H9 (cell line): ENCODE measurements around the gene CFAP73. TPM values are rescaled to one million over a fixed set of nuclear protein-coding genes. Genes with fewer than 3 reads are reported as not detected.

ENCODE experiments used
- DNase-seq: peaks from one replicate; pipeline ENCODE4 v3.0.0-alpha.2; 2017
- H2AFZ ChIP-seq: one replicate; pipeline ENCODE4 v1.6.1; 2013; ENCODE audit warnings: mild to moderate bottlenecking, low read length, control low read depth, moderate library complexity
- H2AK5ac ChIP-seq: 2 replicates; pipeline ENCODE4 v1.6.1; 2013; ENCODE audit warnings: low read length, control low read depth, mixed read lengths; ENCODE audit not compliant: insufficient read length
- H2BK120ac ChIP-seq: one replicate; pipeline ENCODE4 v1.6.1; 2013; ENCODE audit warnings: low read depth, mild to moderate bottlenecking, low read length, control low read depth, inconsistent platforms; ENCODE audit not compliant: poor library complexity, severe bottlenecking
- H2BK12ac ChIP-seq: 2 replicates; pipeline ENCODE4 v1.6.1; 2013; ENCODE audit warnings: low read length, control low read depth, mixed read lengths, low read depth; ENCODE audit not compliant: insufficient read length
- H2BK15ac ChIP-seq: 2 replicates; pipeline ENCODE4 v1.6.1; 2013; ENCODE audit warnings: low read depth, low read length, control low read depth
- H2BK20ac ChIP-seq: one replicate; pipeline ENCODE4 v1.6.1; 2013; ENCODE audit warnings: low read depth, mild to moderate bottlenecking, low read length, control low read depth, inconsistent platforms; ENCODE audit not compliant: poor library complexity, severe bottlenecking
- H2BK5ac ChIP-seq: 2 replicates; pipeline ENCODE4 v1.6.1; 2013; ENCODE audit warnings: low read length, control low read depth, mixed read lengths; ENCODE audit not compliant: insufficient read length
- H3K14ac ChIP-seq: 2 replicates; pipeline ENCODE4 v1.6.1; 2013; ENCODE audit warnings: low read length, control low read depth; ENCODE audit not compliant: insufficient read depth
- H3K18ac ChIP-seq: 2 replicates; pipeline ENCODE4 v1.6.1; 2013; ENCODE audit warnings: low read depth, mild to moderate bottlenecking, mixed read lengths, low read length, control low read depth; ENCODE audit not compliant: insufficient read length
- H3K23ac ChIP-seq: 2 replicates; pipeline ENCODE4 v1.6.1; 2013; ENCODE audit warnings: low read length, control low read depth, mixed read lengths, low read depth; ENCODE audit not compliant: insufficient read length
- H3K23me2 ChIP-seq: 2 replicates; pipeline ENCODE4 v1.6.1; 2013; ENCODE audit warnings: low read depth, mild to moderate bottlenecking, mixed read lengths, low read length, control low read depth; ENCODE audit not compliant: insufficient read length, poor library complexity, severe bottlenecking
- H3K27ac ChIP-seq: 2 replicates; pipeline ENCODE4 v1.5.1; 2013; ENCODE audit warnings: low read length, control low read depth, mixed read lengths, low read depth; ENCODE audit not compliant: insufficient read length
- H3K27me3 ChIP-seq: 2 replicates; pipeline ENCODE4 v1.6.1; 2013; ENCODE audit warnings: low read length, control low read depth, inconsistent platforms; ENCODE audit not compliant: insufficient read depth
- H3K4ac ChIP-seq: 2 replicates; pipeline ENCODE4 v1.6.1; 2013; ENCODE audit warnings: low read depth, mild to moderate bottlenecking, control low read depth, inconsistent platforms, low read length, moderate library complexity
- H3K4me1 ChIP-seq: 2 replicates; pipeline ENCODE4 v1.6.1; 2013; ENCODE audit warnings: low read length, control low read depth, inconsistent platforms; ENCODE audit not compliant: insufficient read depth
- H3K4me2 ChIP-seq: 2 replicates; pipeline ENCODE4 v1.6.1; 2013; ENCODE audit warnings: low read length, control low read depth, mixed read lengths; ENCODE audit not compliant: insufficient read length, insufficient read depth
- H3K56ac ChIP-seq: 2 replicates; pipeline ENCODE4 v1.6.1; 2013; ENCODE audit warnings: low read depth, mild to moderate bottlenecking, mixed read lengths, low read length, control low read depth; ENCODE audit not compliant: insufficient read length
- H3K79me1 ChIP-seq: 2 replicates; pipeline ENCODE4 v1.6.1; 2013; ENCODE audit warnings: low read depth, mild to moderate bottlenecking, moderate library complexity, low read length, control low read depth, inconsistent platforms; ENCODE audit not compliant: insufficient read depth, poor library complexity, severe bottlenecking
- H3K79me2 ChIP-seq: 2 replicates; pipeline ENCODE4 v1.6.1; 2013; ENCODE audit warnings: low read length, control low read depth, inconsistent platforms; ENCODE audit not compliant: insufficient read depth
- H3K9ac ChIP-seq: 2 replicates; pipeline ENCODE4 v1.6.1; 2013; ENCODE audit warnings: low read length, control low read depth, mixed read lengths; ENCODE audit not compliant: insufficient read length; ENCODE audit errors: extremely low read depth
- H3K9me3 ChIP-seq: one replicate; pipeline ENCODE4 v1.6.1; 2013; ENCODE audit warnings: low read depth, low read length, inconsistent platforms; ENCODE audit not compliant: control insufficient read depth
- H3T11ph ChIP-seq: one replicate; pipeline ENCODE4 v1.6.1; 2013; ENCODE audit warnings: mild to moderate bottlenecking, low read length, control low read depth, inconsistent platforms
- H4K20me1 ChIP-seq: one replicate; pipeline ENCODE4 v1.6.1; 2013; ENCODE audit not compliant: control insufficient read depth, insufficient read length, insufficient read depth
- H4K5ac ChIP-seq: 2 replicates; pipeline ENCODE4 v1.6.1; 2013; ENCODE audit warnings: low read depth, mild to moderate bottlenecking, mixed read lengths, low read length, control low read depth; ENCODE audit not compliant: insufficient read length
- H4K8ac ChIP-seq: replicated peaks from 2 replicates; pipeline ENCODE4 v1.6.1; 2013; ENCODE audit warnings: low read length, control low read depth, mixed read lengths, low read depth; ENCODE audit not compliant: insufficient read length
- H4K91ac ChIP-seq: 2 replicates; pipeline ENCODE4 v1.6.1; 2013; ENCODE audit warnings: low read depth, mild to moderate bottlenecking, moderate library complexity, mixed read lengths, low read length, control low read depth; ENCODE audit not compliant: insufficient read length
- H3K27ac Mint-ChIP-seq, 3 experiments: 2 replicates in 2 of 3; 3 replicates in 1 of 3; pipeline ENCODE4 v1.8.0; 2020 to 2021; ENCODE audit warnings: mixed read lengths in 3 of 3, mild to moderate bottlenecking in 1 of 3, moderate library complexity in 1 of 3
- H3K27me3 Mint-ChIP-seq: 2 replicates; pipeline ENCODE4 v1.8.0; 2021; ENCODE audit warnings: low read depth, mild to moderate bottlenecking, moderate library complexity, mixed read lengths
- H3K36me3 Mint-ChIP-seq, 3 experiments: 2 replicates in 2 of 3; 3 replicates in 1 of 3; pipeline ENCODE4 v1.8.0; 2020 to 2021; ENCODE audit warnings: low read depth in 3 of 3, mixed read lengths in 3 of 3; ENCODE audit not compliant: insufficient read depth in 1 of 3
- H3K4me1 Mint-ChIP-seq, 2 experiments: 2 replicates each; pipeline ENCODE4 v1.8.0; 2020; ENCODE audit warnings: mixed read lengths in 2 of 2
- H3K4me3 Mint-ChIP-seq, 2 experiments: 2 replicates in 1 of 2; 3 replicates in 1 of 2; pipeline ENCODE4 v1.8.0; 2020 to 2021; ENCODE audit warnings: mild to moderate bottlenecking in 2 of 2, mixed read lengths in 2 of 2, moderate library complexity in 1 of 2
- H3K9me3 Mint-ChIP-seq, 2 experiments: 2 replicates in 1 of 2; 3 replicates in 1 of 2; pipeline ENCODE4 v1.8.0; 2020; ENCODE audit warnings: mild to moderate bottlenecking in 2 of 2, mixed read lengths in 2 of 2, moderate library complexity in 1 of 2
- CTCF ChIP-seq: fragments of 200-600 bp; sonication (generic); conservative IDR thresholded peaks from 3 replicates; pipeline ENCODE4 v1.8.0; 2021; ENCODE audit warnings: antibody characterized with exemption, mild to moderate bottlenecking
- WGBS: extraction: QIAGEN DNeasy Blood & Tissue Kit; methylation state at CpG from one replicate; pipeline ENCODE4 v1.1.7; 2013; ENCODE audit warnings: missing lambda C conversion rate, low lambda C conversion rate, mixed read lengths; ENCODE audit not compliant: insufficient read length; ENCODE audit errors: extremely low coverage; 5-methylcytosine and 5-hydroxymethylcytosine counted together
- total RNA-seq: library from RNA; stranded (reverse); gene quantifications from 2 replicates; pipeline ENCODE4 v1.2.1, GENCODE V29; 2021

Gene CFAP73
- total RNA-seq, 1 experiment from 2014 or later = not detected

GRCh38 chr12:113180333-113180732 is 30.8 kb downstream of the CFAP73 start:
- Histone ChIP-seq H4K8ac (no peak overlapping the region), H3K23me2 (no peaks in the 10 kb centered on the region), H4K91ac (no peak overlapping the region), H3K79me1 (peaks cover 8% of the 10 kb centered on the region), H3K9me3 (no peaks in the 10 kb centered on the region), H3K4ac (no peak overlapping the region), H3K18ac (no peak overlapping the region), H3K9ac (no peak overlapping the region), H2BK120ac (no peak overlapping the region), H2AFZ (no peak overlapping the region), H4K20me1 (no peaks in the 10 kb centered on the region), H2BK5ac (no peak overlapping the region), H3K4me1 (no peaks in the 10 kb centered on the region), H2AK5ac (no peak overlapping the region), H3K27me3 (no peaks in the 10 kb centered on the region), H3K23ac (no peak overlapping the region), H3T11ph (no peak overlapping the region), H2BK12ac (no peak overlapping the region), H3K4me2 (no peak overlapping the region), H2BK15ac (no peak overlapping the region), H3K79me2 (peaks cover 11% of the 10 kb centered on the region; the same call in 1 of the 2 replicates), H3K56ac (no peak overlapping the region), H3K27ac (no peak overlapping the region), H3K14ac (no peak overlapping the region), H4K5ac (no peak overlapping the region), H2BK20ac (no peak overlapping the region)
- no peaks in the 10 kb centered on the region for H3K27me3 Mint-ChIP-seq
- H3K27ac Mint-ChIP-seq = no peak overlapping the region
- no CpG with 5 or more reads among the region's 4 CpGs for WGBS
- no peaks in the 10 kb centered on the region for H3K4me1 Mint-ChIP-seq
- peaks cover 49 to 65% (median 62%) of the 10 kb centered on the region in 3 experiments; a peak in 6 of 7 replicates for H3K36me3 Mint-ChIP-seq
- no peak for TF ChIP-seq CTCF
- H3K9me3 Mint-ChIP-seq = no peaks in the 10 kb centered on the region
- DNase-seq = no peak
- H3K4me3 Mint-ChIP-seq = no peak overlapping the region
